ENCODE data around the gene RBM23. TPM values are rescaled to one million over a fixed set of nuclear protein-coding genes. Genes with fewer than 3 reads are reported as not detected.

Gene RBM23
- total RNA-seq, 1 experiment from 2014 or later: 76.5 TPM

DNA sequence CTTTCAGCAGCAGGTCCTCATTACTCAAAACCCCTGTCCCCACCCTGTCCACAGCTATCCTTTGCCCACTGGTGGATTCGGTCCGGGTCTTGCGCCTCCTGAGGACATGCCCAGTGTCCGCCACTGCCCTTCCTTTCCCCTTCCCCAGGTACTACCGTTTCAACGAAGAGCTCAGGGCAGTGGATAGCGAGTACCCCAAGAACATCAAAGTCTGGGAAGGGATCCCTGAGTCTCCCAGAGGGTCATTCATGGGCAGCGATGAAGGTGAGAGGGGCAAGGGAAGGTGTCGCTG, 73.9 kb downstream of the RBM23 start:
- no peak for DNase-seq
- H3K4me3 ChIP-seq: no peak overlapping the region
- no TSS peak for BruUV-seq (replicated peaks)
- intact Hi-C loops (cut with micrococcal nuclease; ENCODE audit: unreplicated experiment): no loop called here
- no peak for TF ChIP-seq EZH2 (IDR thresholded peaks at IDR 0.05; ENCODE audit: low read depth)
- TF ChIP-seq, protein P1, sequence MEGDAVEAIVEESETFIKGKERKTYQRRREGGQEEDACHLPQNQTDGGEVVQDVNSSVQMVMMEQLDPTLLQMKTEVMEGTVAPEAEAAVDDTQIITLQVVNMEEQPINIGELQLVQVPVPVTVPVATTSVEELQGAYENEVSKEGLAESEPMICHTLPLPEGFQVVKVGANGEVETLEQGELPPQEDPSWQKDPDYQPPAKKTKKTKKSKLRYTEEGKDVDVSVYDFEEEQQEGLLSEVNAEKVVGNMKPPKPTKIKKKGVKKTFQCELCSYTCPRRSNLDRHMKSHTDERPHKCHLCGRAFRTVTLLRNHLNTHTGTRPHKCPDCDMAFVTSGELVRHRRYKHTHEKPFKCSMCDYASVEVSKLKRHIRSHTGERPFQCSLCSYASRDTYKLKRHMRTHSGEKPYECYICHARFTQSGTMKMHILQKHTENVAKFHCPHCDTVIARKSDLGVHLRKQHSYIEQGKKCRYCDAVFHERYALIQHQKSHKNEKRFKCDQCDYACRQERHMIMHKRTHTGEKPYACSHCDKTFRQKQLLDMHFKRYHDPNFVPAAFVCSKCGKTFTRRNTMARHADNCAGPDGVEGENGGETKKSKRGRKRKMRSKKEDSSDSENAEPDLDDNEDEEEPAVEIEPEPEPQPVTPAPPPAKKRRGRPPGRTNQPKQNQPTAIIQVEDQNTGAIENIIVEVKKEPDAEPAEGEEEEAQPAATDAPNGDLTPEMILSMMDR (conservative IDR thresholded peaks at IDR 0.05): no peak
- no peaks in the 10 kb centered on the region for H3K36me3 ChIP-seq (ENCODE audit: low read depth)
- POLR2A ChIA-PET (ENCODE audit: unreplicated experiment): no interaction called here
- no peak overlapping the region for H2AFZ ChIP-seq
- H3K9me2 ChIP-seq (ENCODE audit: insufficient read depth): no peaks in the 10 kb centered on the region
- no peaks in the 10 kb centered on the region for H3F3A ChIP-seq (ENCODE audit: insufficient read depth, low read depth)
- no peaks in the 10 kb centered on the region for H3K27me3 ChIP-seq (ENCODE audit: insufficient read depth, low read depth)
- no peak overlapping the region for H3K27ac ChIP-seq
- H3K4me1 ChIP-seq (replicated peaks; ENCODE audit: insufficient read depth): no peaks in the 10 kb centered on the region
- no peaks in the 10 kb centered on the region for H3K9me3 ChIP-seq (ENCODE audit: insufficient read depth, low read depth)
- CTCF ChIA-PET: no interaction called here
- no peaks in the 10 kb centered on the region for H4K20me1 ChIP-seq (ENCODE audit: insufficient read depth)
- H3K4me2 ChIP-seq: no peak overlapping the region
- no peaks in the 10 kb centered on the region for H3K79me2 ChIP-seq (ENCODE audit: low read depth)

DNA sequence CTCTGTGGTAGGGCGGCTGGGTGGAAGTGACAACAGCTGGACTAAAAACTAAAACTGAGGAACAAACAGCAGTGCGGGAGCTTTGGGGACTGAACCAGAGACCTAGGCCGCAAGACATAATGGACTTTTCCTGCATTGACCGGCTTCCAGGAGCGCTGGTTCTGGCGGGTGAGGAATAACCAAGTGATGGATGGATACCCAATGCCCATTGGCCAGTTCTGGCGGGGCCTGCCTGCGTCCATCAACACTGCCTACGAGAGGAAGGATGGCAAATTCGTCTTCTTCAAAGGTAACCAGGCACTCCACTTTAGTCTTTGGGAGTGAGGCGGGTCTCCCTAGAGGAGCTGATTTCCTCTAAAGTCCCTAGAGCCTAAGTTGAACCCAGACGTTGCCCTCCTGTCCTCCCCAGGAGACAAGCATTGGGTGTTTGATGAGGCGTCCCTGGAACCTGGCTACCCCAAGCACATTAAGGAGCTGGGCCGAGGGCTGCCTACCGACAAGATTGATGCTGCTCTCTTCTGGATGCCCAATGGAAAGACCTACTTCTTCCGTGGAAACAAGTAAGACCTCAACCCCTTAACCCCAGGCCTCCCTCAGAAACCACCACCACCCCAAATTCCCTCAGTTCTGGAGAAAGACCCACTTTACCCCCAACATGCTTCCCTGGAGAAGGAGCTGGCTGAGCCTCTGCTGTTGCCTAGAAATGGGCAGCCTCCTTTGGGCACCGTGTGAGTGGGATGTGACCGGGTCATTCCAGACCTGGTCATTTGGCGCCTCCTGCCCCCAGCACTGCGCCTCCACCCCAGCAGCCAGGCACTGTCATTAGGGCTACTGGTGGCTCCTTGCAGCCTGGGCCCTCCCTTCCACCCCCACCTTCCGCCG, 74.5 kb downstream of the RBM23 start:
- Histone ChIP-seq H3K4me3 (no peak overlapping the region), H3K27me3 (ENCODE audit: insufficient read depth, low read depth) (no peaks in the 10 kb centered on the region), H3K4me2 (no peak overlapping the region), H3K9me2 (ENCODE audit: insufficient read depth) (no peaks in the 10 kb centered on the region), H3K9me3 (ENCODE audit: insufficient read depth, low read depth) (no peaks in the 10 kb centered on the region), H2AFZ (no peak overlapping the region), H3K36me3 (ENCODE audit: low read depth) (no peaks in the 10 kb centered on the region), H4K20me1 (ENCODE audit: insufficient read depth) (no peaks in the 10 kb centered on the region), H3F3A (ENCODE audit: insufficient read depth, low read depth) (no peaks in the 10 kb centered on the region), H3K79me2 (ENCODE audit: low read depth) (no peaks in the 10 kb centered on the region), H3K27ac (no peak overlapping the region), H3K4me1 (replicated peaks; ENCODE audit: insufficient read depth) (no peaks in the 10 kb centered on the region)
- no peak for DNase-seq
- TF ChIP-seq, protein P1 (conservative IDR thresholded peaks at IDR 0.05): no peak
- no peak for TF ChIP-seq EZH2 (IDR thresholded peaks at IDR 0.05; ENCODE audit: low read depth)
- POLR2A ChIA-PET (ENCODE audit: unreplicated experiment): no interaction called here
- intact Hi-C loops (cut with micrococcal nuclease; ENCODE audit: unreplicated experiment): no loop called here
- CTCF ChIA-PET: interaction anchor here (0.6 kb wide), 1 partner anchor 65 kb away, joined by 4 read pairs; no protein-coding TSS in a partner anchor
- BruUV-seq (replicated peaks): no TSS peak

Other genes with a start within 250 kb of the RBM23 start
- 65.2 and 70.9 TPM in 2 replicates for gene OXA1L, start 152.5 kb downstream of the RBM23 start, total RNA-seq (2021)
- 4.7 and 5.9 TPM in 2 replicates for gene SLC7A7, start 103.7 kb downstream of the RBM23 start, total RNA-seq (2021)
- gene MRPL52, start 89.3 kb downstream of the RBM23 start, total RNA-seq (2021): 76.7 and 84.8 TPM in 2 replicates
- gene MMP14, start 82.6 kb downstream of the RBM23 start, total RNA-seq (2021): 22.4 and 34.8 TPM in 2 replicates
- 59.0 and 61.6 TPM in 2 replicates for gene LRP10, start 47.4 kb downstream of the RBM23 start, total RNA-seq (2021)
- gene REM2, start 35.9 kb downstream of the RBM23 start, total RNA-seq (2021): 0.50 and 0.98 TPM in 2 replicates
- 58.6 and 73.2 TPM in 2 replicates for gene PRMT5, start 10.2 kb upstream of the RBM23 start, total RNA-seq (2021)
- gene HAUS4, start 37.9 kb upstream of the RBM23 start, total RNA-seq (2021): 23.1 and 36.0 TPM in 2 replicates
- 37.4 and 42.6 TPM in 2 replicates for gene AJUBA, start 63.4 kb upstream of the RBM23 start, total RNA-seq (2021)
- gene C14orf93, start 91.0 kb upstream of the RBM23 start, total RNA-seq (2021): 13.3 and 13.9 TPM in 2 replicates
- gene PSMB5, start 115.8 kb upstream of the RBM23 start, total RNA-seq (2021): 122 and 146 TPM in 2 replicates
- gene PSMB11, start 123.1 kb upstream of the RBM23 start, total RNA-seq (2021): not detected in 2 replicates
- gene CDH24, start 138.4 kb upstream of the RBM23 start, total RNA-seq (2021): 16.4 and 18.8 TPM in 2 replicates
- 113 and 171 TPM in 2 replicates for gene ACIN1, start 176.0 kb upstream of the RBM23 start, total RNA-seq (2021)
- gene C14orf119, start 176.4 kb upstream of the RBM23 start, total RNA-seq (2021): 26.8 and 46.5 TPM in 2 replicates
- gene CIROP, start 185.8 kb upstream of the RBM23 start, total RNA-seq (2021): not detected in 2 replicates
- gene CEBPE, start 200.1 kb upstream of the RBM23 start, total RNA-seq (2021): not detected in 2 replicates

Measured in PC-9 (cell line).